ENCODE data around the gene DEK. TPM values are rescaled to one million over a fixed set of nuclear protein-coding genes. Genes with fewer than 3 reads are reported as not detected.

DEK gene
- total RNA-seq, 1 experiment from 2014 or later = 234 TPM

- no peak for DNase-seq (ENCODE audit: low spot score)
- Histone ChIP-seq H3K9me3 (ENCODE audit: low read depth, low read length, poor library complexity, severe bottlenecking) (no peaks in the 10 kb centered on the region), H3K27me3 (replicated peaks; ENCODE audit: insufficient read depth, low read depth, low read length, poor library complexity) (no peaks in the 10 kb centered on the region), H3K36me3 (ENCODE audit: insufficient read depth, low read length, poor library complexity, severe bottlenecking) (peaks cover 97% of the 10 kb centered on the region), H3K27ac (ENCODE audit: low read depth, low read length, poor library complexity, severe bottlenecking) (peak overlapping the region; percentile 28), H3K4me3 (ENCODE audit: low read depth, low read length, poor library complexity, severe bottlenecking) (no peak overlapping the region), H3K4me1 (ENCODE audit: insufficient read depth, low read length, poor library complexity, severe bottlenecking) (no peaks in the 10 kb centered on the region)
- ChIA-PET CTCF (no interaction called here), POLR2A (ENCODE audit: low non-redundant PET) (no interaction called here)
- intact Hi-C loops (cut with micrococcal nuclease; ENCODE audit: unreplicated experiment) = no loop called here
- no TSS peak for BruUV-seq (replicated peaks)
- TF ChIP-seq EZH2 (IDR thresholded peaks at IDR 0.05; ENCODE audit: borderline replicate concordance, low read depth, low read length, poor library complexity, severe bottlenecking) (no peak), CTCF (conservative IDR thresholded peaks at IDR 0.05; ENCODE audit: low read depth, low read length) (no peak)
These were observed 20.9 kb downstream of the DEK start for GRCh38 chr6:18243302-18243893.

GRCh38 chr6:18242062-18242851 lies 22.1 kb downstream of the DEK start:
- peaks cover 97% of the 10 kb centered on the region for H3K36me3 ChIP-seq (ENCODE audit: insufficient read depth, low read length, poor library complexity, severe bottlenecking)
- H3K27ac ChIP-seq (ENCODE audit: low read depth, low read length, poor library complexity, severe bottlenecking) = peak overlapping the region; percentile 34
- intact Hi-C loops (cut with micrococcal nuclease; ENCODE audit: unreplicated experiment) = no loop called here
- no peaks in the 10 kb centered on the region for H3K4me1 ChIP-seq (ENCODE audit: insufficient read depth, low read length, poor library complexity, severe bottlenecking)
- no peak for TF ChIP-seq CTCF (conservative IDR thresholded peaks at IDR 0.05; ENCODE audit: low read depth, low read length)
- no peak for TF ChIP-seq EZH2 (IDR thresholded peaks at IDR 0.05; ENCODE audit: borderline replicate concordance, low read depth, low read length, poor library complexity, severe bottlenecking)
- ChIA-PET POLR2A (ENCODE audit: low non-redundant PET) (no interaction called here), CTCF (no interaction called here)
- no peaks in the 10 kb centered on the region for H3K27me3 ChIP-seq (replicated peaks; ENCODE audit: insufficient read depth, low read depth, low read length, poor library complexity)
- no TSS peak for BruUV-seq (replicated peaks)
- DNase-seq (ENCODE audit: low spot score) = no peak
- H3K4me3 ChIP-seq (ENCODE audit: low read depth, low read length, poor library complexity, severe bottlenecking) = no peak overlapping the region
- no peaks in the 10 kb centered on the region for H3K9me3 ChIP-seq (ENCODE audit: low read depth, low read length, poor library complexity, severe bottlenecking)

- Histone ChIP-seq H3K36me3 (ENCODE audit: insufficient read depth, low read length, poor library complexity, severe bottlenecking) (peaks cover 97% of the 10 kb centered on the region), H3K27ac (ENCODE audit: low read depth, low read length, poor library complexity, severe bottlenecking) (peak overlapping the region; percentile 34), H3K27me3 (replicated peaks; ENCODE audit: insufficient read depth, low read depth, low read length, poor library complexity) (no peaks in the 10 kb centered on the region), H3K4me1 (ENCODE audit: insufficient read depth, low read length, poor library complexity, severe bottlenecking) (no peaks in the 10 kb centered on the region), H3K9me3 (ENCODE audit: low read depth, low read length, poor library complexity, severe bottlenecking) (no peaks in the 10 kb centered on the region), H3K4me3 (ENCODE audit: low read depth, low read length, poor library complexity, severe bottlenecking) (no peak overlapping the region)
- ChIA-PET CTCF (no interaction called here), POLR2A (ENCODE audit: low non-redundant PET) (no interaction called here)
- no TSS peak for BruUV-seq (replicated peaks)
- intact Hi-C loops (cut with micrococcal nuclease; ENCODE audit: unreplicated experiment) = no loop called here
- DNase-seq (ENCODE audit: low spot score) = no peak
- TF ChIP-seq CTCF (conservative IDR thresholded peaks at IDR 0.05; ENCODE audit: low read depth, low read length) = no peak
- TF ChIP-seq EZH2 (IDR thresholded peaks at IDR 0.05; ENCODE audit: borderline replicate concordance, low read depth, low read length, poor library complexity, severe bottlenecking) = no peak
These were observed 22.9 kb downstream of the DEK start for GRCh38 chr6:18241208-18242038.

Data from A673 (cell line).